ENCODE results near the gene NMBR. TPM values are rescaled to one million over a fixed set of nuclear protein-coding genes. Genes with fewer than 3 reads are reported as not detected.
A peak's percentile ranks its signal among the peaks of the same experiment; 100 is the strongest.
"Not testable (repeated sequence)": the region's sequence is repeated elsewhere in the genome, so short reads cannot be mapped to it uniquely, and the experiment has no call there.

Gene NMBR
- not detected for total RNA-seq

DNA sequence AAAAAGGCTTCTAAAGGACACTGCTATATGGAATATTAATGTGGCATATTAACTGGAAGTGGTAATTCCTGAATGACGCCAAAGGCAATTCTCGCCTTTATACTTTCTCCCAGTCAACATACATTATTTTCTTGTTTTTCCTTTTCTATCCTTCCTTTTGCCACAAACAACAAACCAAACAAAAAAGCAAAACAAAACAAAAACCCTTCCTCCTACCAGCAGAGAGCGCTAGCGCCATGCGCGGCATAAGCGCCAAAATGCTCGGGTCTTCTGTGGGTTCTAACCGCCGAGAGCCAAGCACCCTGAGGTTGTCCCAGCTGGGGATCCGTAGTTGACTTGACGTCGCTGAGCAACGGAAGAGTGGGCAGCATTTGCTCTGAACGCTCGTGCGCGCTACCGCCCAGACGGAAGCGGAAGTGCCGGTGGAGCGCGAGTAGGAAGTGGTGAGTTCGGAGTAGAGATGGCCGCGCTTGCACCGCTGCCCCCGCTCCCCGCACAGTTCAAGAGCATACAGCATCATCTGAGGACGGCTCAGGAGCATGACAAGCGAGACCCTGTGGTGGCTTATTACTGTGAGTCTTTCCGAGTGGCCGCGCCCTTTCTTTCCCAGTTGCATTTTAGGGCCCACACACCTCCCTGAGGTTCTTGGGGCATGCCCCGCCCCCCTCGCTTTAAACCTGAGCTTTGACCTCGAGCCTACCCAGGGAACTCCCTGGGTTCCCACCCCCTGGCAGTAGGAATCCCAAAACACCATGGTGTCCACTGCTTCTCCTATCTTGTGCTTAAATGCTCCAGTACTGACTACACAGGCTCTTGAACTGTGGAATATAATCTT is at the start of gene NMBR, which contains the start of gene VTA1:
NMBR (minus strand) TSS at position 295 of the 835 bp plus-strand sequence. CDS start 58,464 bp downstream, outside the sequence.
VTA1 (plus strand) TSS at position 436 of the 835 bp plus-strand sequence; CDS start at position 461, 25 bp downstream.
- peak within 1 kb of the TSS; percentile 85 for H3K4me3 ChIP-seq (ENCODE audit: low read depth, poor library complexity, severe bottlenecking)
- WGBS, 2 donors = 0 to 1% methylated on average over 38 of the region's 38 CpGs
- intact Hi-C loops (cut with DNase I; ENCODE audit: low total_unique reads) = loop anchor here (10.0 kb wide), 1 partner anchor 238 kb away; no protein-coding TSS in a partner anchor
- TF ChIP-seq POLR2A (IDR thresholded peaks at IDR 0.05) = no peak
- TF ChIP-seq, protein P1, sequence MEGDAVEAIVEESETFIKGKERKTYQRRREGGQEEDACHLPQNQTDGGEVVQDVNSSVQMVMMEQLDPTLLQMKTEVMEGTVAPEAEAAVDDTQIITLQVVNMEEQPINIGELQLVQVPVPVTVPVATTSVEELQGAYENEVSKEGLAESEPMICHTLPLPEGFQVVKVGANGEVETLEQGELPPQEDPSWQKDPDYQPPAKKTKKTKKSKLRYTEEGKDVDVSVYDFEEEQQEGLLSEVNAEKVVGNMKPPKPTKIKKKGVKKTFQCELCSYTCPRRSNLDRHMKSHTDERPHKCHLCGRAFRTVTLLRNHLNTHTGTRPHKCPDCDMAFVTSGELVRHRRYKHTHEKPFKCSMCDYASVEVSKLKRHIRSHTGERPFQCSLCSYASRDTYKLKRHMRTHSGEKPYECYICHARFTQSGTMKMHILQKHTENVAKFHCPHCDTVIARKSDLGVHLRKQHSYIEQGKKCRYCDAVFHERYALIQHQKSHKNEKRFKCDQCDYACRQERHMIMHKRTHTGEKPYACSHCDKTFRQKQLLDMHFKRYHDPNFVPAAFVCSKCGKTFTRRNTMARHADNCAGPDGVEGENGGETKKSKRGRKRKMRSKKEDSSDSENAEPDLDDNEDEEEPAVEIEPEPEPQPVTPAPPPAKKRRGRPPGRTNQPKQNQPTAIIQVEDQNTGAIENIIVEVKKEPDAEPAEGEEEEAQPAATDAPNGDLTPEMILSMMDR (IDR thresholded peaks at IDR 0.05) = peak in 1 of 3 donors; percentile 65
- DNase-seq (ENCODE audit: low spot score in 2 of 2) = peak; percentile 97 to 99

DNA sequence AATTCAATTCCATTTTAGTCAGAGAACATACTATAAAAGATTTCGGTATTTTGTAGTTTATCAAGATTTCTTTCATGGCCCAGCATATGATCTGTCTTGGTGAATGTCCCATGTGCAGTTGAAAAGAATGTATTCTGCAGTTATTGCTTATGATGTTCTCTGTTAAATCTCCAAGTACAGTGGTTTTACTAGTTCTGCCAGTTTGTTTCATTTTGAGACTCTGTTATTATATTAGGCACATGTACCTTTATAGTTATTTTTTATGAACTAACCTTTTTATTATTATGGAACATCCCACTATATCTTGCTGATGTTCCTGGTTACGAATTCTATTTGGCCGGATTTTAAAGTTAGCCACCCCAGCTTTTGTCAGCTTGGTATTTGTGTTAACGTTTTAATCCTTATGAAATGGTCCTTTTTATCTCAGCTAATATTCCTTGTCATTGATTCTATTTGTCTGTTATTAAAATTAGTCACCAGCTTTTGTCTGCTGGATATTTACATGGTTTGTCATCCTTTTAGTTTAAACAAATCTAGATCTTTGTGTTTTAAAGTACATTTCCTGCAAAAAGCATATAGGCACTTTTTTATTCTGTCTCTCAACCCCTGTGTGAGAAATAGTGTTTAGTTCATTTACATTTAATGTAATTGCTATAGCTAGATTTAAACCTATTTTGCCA is 49.1 kb upstream of the NMBR start:
- 92 to 99% methylated on average over 4 of the region's 4 CpGs for WGBS, 2 donors
- no peak for TF ChIP-seq POLR2A (IDR thresholded peaks at IDR 0.05)
- TF ChIP-seq, protein P1 (IDR thresholded peaks at IDR 0.05) = no peak
- no peak for DNase-seq (ENCODE audit: low spot score in 2 of 2)
- intact Hi-C loops (cut with DNase I; ENCODE audit: low total_unique reads) = loop anchor here (5.0 kb wide), 1 partner anchor 1806 kb away; no protein-coding TSS in a partner anchor
- no peak overlapping the region for H3K4me3 ChIP-seq (ENCODE audit: low read depth, poor library complexity, severe bottlenecking)

DNA sequence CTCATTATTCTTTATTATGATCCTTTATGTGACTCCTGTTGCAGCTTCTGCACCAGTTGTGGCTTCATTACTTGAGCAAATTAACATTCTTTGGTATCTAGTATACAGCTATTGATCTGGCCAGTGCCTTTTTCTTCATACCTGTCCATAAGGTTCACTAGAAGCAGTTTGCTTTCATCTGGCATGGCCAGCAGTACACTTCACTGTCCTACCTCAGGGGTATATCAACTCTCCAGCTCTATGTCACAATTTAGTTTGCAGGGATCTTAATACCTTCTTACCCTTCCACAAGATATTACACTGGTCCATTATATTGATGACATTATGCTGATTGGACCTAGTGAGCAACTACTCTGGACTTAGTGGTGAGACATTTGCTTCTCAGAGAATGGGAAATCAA is 46.7 kb upstream of the NMBR start:
- no peak for DNase-seq (ENCODE audit: low spot score in 2 of 2)
- H3K4me3 ChIP-seq (ENCODE audit: low read depth, poor library complexity, severe bottlenecking) = no peak overlapping the region
- intact Hi-C loops (cut with DNase I; ENCODE audit: low total_unique reads) = no loop called here
- TF ChIP-seq, protein P1 (IDR thresholded peaks at IDR 0.05) = no peak
- no peak for TF ChIP-seq POLR2A (IDR thresholded peaks at IDR 0.05)

DNA sequence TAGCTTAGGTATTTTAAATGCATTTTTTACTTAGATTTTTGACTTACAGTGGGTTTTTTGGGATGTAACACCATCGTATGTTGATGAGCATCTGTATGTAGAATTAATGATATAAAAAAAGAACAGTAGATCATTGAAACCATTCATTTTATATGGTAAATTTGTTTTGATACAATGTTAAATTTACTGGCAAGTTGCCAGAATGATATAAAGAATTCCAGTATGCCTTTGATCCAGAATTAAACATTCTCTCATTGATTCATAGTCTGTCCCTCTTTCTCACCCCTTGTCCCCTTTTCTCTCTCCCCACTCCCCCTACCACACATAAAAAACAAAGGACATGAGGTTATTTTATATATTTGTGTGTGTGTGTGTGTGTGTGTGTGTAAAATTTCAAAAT is 45.4 kb upstream of the NMBR start:
- intact Hi-C loops (cut with DNase I; ENCODE audit: low total_unique reads) = no loop called here
- no peak for DNase-seq (ENCODE audit: low spot score in 2 of 2)
- WGBS, 2 donors = 88 to 91% methylated on average over 1 of the region's 1 CpG
- H3K4me3 ChIP-seq (ENCODE audit: low read depth, poor library complexity, severe bottlenecking) = no peak overlapping the region
- no peak for TF ChIP-seq POLR2A (IDR thresholded peaks at IDR 0.05)
- TF ChIP-seq, protein P1 (IDR thresholded peaks at IDR 0.05) = no peak

DNA sequence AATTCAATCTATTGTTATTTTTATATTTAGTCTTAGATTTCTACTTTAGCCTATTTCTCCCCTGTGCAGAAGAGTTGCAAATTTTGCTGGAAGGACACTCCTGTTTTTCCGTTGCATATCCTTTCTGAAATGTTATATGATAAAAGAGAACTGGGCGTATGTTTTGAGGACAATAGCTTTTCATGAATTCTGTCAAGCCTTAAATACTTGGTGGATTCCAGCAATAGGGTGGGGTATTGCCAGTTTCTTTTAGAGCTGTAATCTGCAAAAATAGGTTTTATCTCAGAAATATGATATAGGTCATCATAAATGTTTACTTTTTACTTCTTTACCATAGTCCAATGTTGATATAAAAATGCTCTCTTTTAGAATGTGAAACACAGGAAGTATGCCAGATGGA is 42.1 kb upstream of the NMBR start:
- TF ChIP-seq, protein P1 (IDR thresholded peaks at IDR 0.05) = no peak
- TF ChIP-seq POLR2A (IDR thresholded peaks at IDR 0.05) = no peak
- intact Hi-C loops (cut with DNase I; ENCODE audit: low total_unique reads) = no loop called here
- DNase-seq (ENCODE audit: low spot score in 2 of 2) = no peak
- WGBS, 2 donors = 66 to 96% methylated on average over 2 of the region's 2 CpGs
- no peak overlapping the region for H3K4me3 ChIP-seq (ENCODE audit: low read depth, poor library complexity, severe bottlenecking)

DNA sequence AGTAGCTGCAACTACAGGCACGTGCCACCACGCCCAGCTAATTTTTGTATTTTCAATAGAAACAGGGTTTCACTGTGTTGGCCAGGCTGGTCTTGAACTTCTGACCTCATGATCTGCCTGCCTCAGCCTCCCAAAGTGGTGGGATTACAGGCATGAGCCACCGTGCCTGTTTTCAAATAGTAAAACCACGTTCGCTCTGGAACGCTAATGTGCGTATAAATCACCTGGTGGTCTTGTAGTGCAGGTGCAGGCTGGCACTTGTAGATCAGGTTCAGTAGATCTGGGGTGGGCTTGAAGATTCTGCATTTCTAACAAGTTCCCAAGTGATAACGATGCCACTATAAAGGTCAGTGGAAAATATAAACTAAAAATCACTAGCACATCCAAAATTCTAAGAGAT is 41.4 kb upstream of the NMBR start:
- 91 to 93% methylated on average over 8 of the region's 8 CpGs for WGBS, 2 donors
- H3K4me3 ChIP-seq (ENCODE audit: low read depth, poor library complexity, severe bottlenecking); intact Hi-C loops (cut with DNase I; ENCODE audit: low total_unique reads); DNase-seq (ENCODE audit: low spot score in 2 of 2): not testable (repeated sequence)
